GM12878 (cell line): ENCODE results near the gene SPDYC. TPM values are rescaled to one million over a fixed set of nuclear protein-coding genes. Genes with fewer than 3 reads are reported as not detected.

ENCODE experiments used
- ATAC-seq: fragments of 200-7000 bp; cut with Tn5 transposase; 3 replicates; pipeline ENCODE4 v1.9.1; 2020; ENCODE audit warnings: mild to moderate bottlenecking, moderate library complexity
- BruUV-seq: library from RNA; stranded (reverse); fragments of 400-500 nt; replicated peaks from 2 replicates; lab custom pipeline; 2021; lab: Mats Ljungman, UMichigan
- CTCF ChIA-PET: fragments of 300-600 bp; sonication (Branson Sonifier 250); formaldehyde crosslinking; extraction: SDS; loops from one replicate; lab custom pipeline; 2021; ENCODE audit warnings: inconsistent platforms; lab: Yijun Ruan, JAX
- POLR2A ChIA-PET: fragments of 350-600 bp; formaldehyde crosslinking; extraction: SDS; loops from one replicate; lab custom pipeline; 2021; ENCODE audit warnings: inconsistent platforms; lab: Charles Lee
- RAD21 ChIA-PET: fragments of 300-600 bp; sonication (Branson Sonifier 250); formaldehyde crosslinking; loops from one replicate; lab custom pipeline; 2023; ENCODE audit warnings: antibody characterized with exemption; ENCODE audit not compliant: unreplicated experiment; lab: Charles Lee
- SMC1A ChIA-PET: fragments of 300-600 bp; sonication (Branson Sonifier 250); formaldehyde crosslinking; loops from one replicate; lab custom pipeline; 2023; ENCODE audit not compliant: unreplicated experiment, uncharacterized antibody; lab: Charles Lee
- DNase-seq: peaks from one replicate; pipeline ENCODE4 v3.0.0-alpha.2; 2011; ENCODE audit warnings: low read depth, low spot score
- FAIRE-seq: peaks from 3 replicates; lab custom pipeline; 2011; peaks lifted over from hg19 to GRCh38; lab: Jason Lieb, UNC
- H2AFZ ChIP-seq: 2 replicates; pipeline ENCODE4 v1.6.0; 2011; ENCODE audit warnings: low read depth, low read length, control low read depth; ENCODE audit not compliant: control insufficient read depth
- H3K27ac ChIP-seq: 2 replicates; pipeline ENCODE4 v1.5.1; 2011; ENCODE audit warnings: control low read depth; ENCODE audit not compliant: control insufficient read depth, insufficient read depth
- H3K27me3 ChIP-seq, 2 experiments: replicated peaks in 1 of 2; 2 replicates each; pipeline versions ENCODE4 v1.6.0 to v1.6.1; 2011; ENCODE audit warnings: low read length in 1 of 2; ENCODE audit not compliant: control insufficient read depth in 2 of 2, insufficient read depth in 2 of 2
- H3K36me3 ChIP-seq, 2 experiments: 2 replicates each; pipeline ENCODE4 v1.5.1; 2011; ENCODE audit warnings: low read length in 1 of 2; ENCODE audit not compliant: control insufficient read depth in 2 of 2, insufficient read depth in 2 of 2
- H3K4me1 ChIP-seq: 2 replicates; pipeline ENCODE4 v1.6.1; 2011; ENCODE audit warnings: mild to moderate bottlenecking, low read length, moderate library complexity, mixed read lengths; ENCODE audit not compliant: control insufficient read depth, insufficient read depth
- H3K4me2 ChIP-seq: 2 replicates; pipeline ENCODE4 v1.6.0; 2011; ENCODE audit warnings: control low read depth; ENCODE audit not compliant: control insufficient read depth, insufficient read depth
- H3K4me3 ChIP-seq: fragments of 200-600 bp; sonication (generic); 2 replicates; pipeline ENCODE4 v1.5.1; 2016
- H3K79me2 ChIP-seq: 2 replicates; pipeline ENCODE4 v1.6.0; 2011; ENCODE audit warnings: low read length; ENCODE audit not compliant: control insufficient read depth, insufficient read depth
- H3K9ac ChIP-seq: 2 replicates; pipeline ENCODE4 v1.8.0; 2011; ENCODE audit warnings: low read length, control low read depth, mixed read lengths; ENCODE audit not compliant: control insufficient read depth, insufficient read depth
- H3K9me3 ChIP-seq: replicated peaks from 3 replicates; pipeline ENCODE4 v1.5.1; 2011; ENCODE audit warnings: mild to moderate bottlenecking, low read length; ENCODE audit not compliant: control insufficient read depth, insufficient read depth
- H4K20me1 ChIP-seq: 2 replicates; pipeline ENCODE4 v1.6.0; 2011; ENCODE audit not compliant: control insufficient read depth, insufficient read depth
- BCL11A ChIP-seq: IDR thresholded peaks from 2 replicates; pipeline ENCODE4 v1.6.1; 2011; ENCODE audit warnings: low read depth, low read length
- CTCF ChIP-seq, 3 experiments: IDR thresholded peaks in 2 of 3; conservative IDR thresholded peaks in 1 of 3; 2 replicates each; pipeline ENCODE4 v1.5.1; 2011; ENCODE audit warnings: low read depth in 3 of 3, low read length in 3 of 3, mild to moderate bottlenecking in 3 of 3, control low read depth in 2 of 3, moderate library complexity in 2 of 3, inconsistent platforms in 1 of 3, mixed read lengths in 1 of 3; ENCODE audit not compliant: control insufficient read depth in 2 of 3, insufficient read depth in 1 of 3; ENCODE audit errors: extremely low read depth in 1 of 3
- EZH2 ChIP-seq: IDR thresholded peaks from 2 replicates; pipeline ENCODE4 v1.6.1; 2012; ENCODE audit warnings: low read depth, mild to moderate bottlenecking, control low read depth, inconsistent platforms, low read length, borderline replicate concordance; ENCODE audit not compliant: control insufficient read depth
- MYB ChIP-seq: fragments of 150-350 bp; IDR thresholded peaks from 2 replicates; pipeline ENCODE4 v1.6.1; 2014; ENCODE audit warnings: mild to moderate bottlenecking, low read depth, low read length, borderline replicate concordance
- PBX3 ChIP-seq: IDR thresholded peaks from 2 replicates; pipeline ENCODE4 v1.6.1; 2011; ENCODE audit warnings: mild to moderate bottlenecking, low read depth, low read length, moderate library complexity; ENCODE audit not compliant: insufficient replicate concordance
- RBBP5 ChIP-seq: fragments of 200-600 bp; sonication (generic); conservative IDR thresholded peaks from 2 replicates; pipeline ENCODE4 v1.6.1; 2016
- RCOR1 ChIP-seq: conservative IDR thresholded peaks from 2 replicates; pipeline ENCODE4 v1.6.1; 2012; ENCODE audit warnings: low read depth, low read length, improper control_type of control experiment
- SPI1 ChIP-seq: IDR thresholded peaks from 2 replicates; pipeline ENCODE4 v1.6.1; 2011; ENCODE audit warnings: low read depth, mild to moderate bottlenecking, low read length, moderate library complexity, borderline replicate concordance; ENCODE audit not compliant: insufficient read depth
- ZNF622 ChIP-seq: fragments of 450-650 bp; IDR thresholded peaks from 2 replicates; pipeline ENCODE4 v1.6.1; 2017; ENCODE audit warnings: mild to moderate bottlenecking, inconsistent platforms
- WGBS: methylation state at CpG from one replicate; pipeline ENCODE4 v1.1.6; 2016; ENCODE audit warnings: low lambda C conversion rate; ENCODE audit not compliant: insufficient replicate concordance, insufficient coverage; ENCODE audit errors: missing lambda C conversion rate; 5-methylcytosine and 5-hydroxymethylcytosine counted together
- in situ Hi-C: fragments of 300-500 bp; cut with MboI; formaldehyde crosslinking; loops from 9 replicates; pipeline ENCODE4 v1.14.3; 2018; ENCODE audit warnings: mixed read lengths
- intact Hi-C: fragments of 100-400 bp; cut with micrococcal nuclease; formaldehyde crosslinking; loops from one replicate; pipeline ENCODE4 v1.14.2; 2022; ENCODE audit not compliant: unreplicated experiment
- polyA plus RNA-seq, 11 experiments: library from polyadenylated mRNA; depleted of rRNA in 4 of 11; unstranded in 6 of 11; stranded (reverse) in 5 of 11; fragments of >200 nt; fragmentation: Nextera tagmentation in 4 of 11; fragmentation: Illumina TruSeq in 1 of 11; extraction: Ambion mirVana in 4 of 11; extraction: Trizol in 1 of 11; gene quantifications; 1 replicate in 1 of 11; 2 replicates in 10 of 11; pipeline versions ENCODE4 v1.2.1 to v1.2.3, GENCODE V29; 2011 to 2016; ENCODE audit warnings: inconsistent platforms in 2 of 11, missing spikeins in 2 of 11, low read depth in 1 of 11
- total RNA-seq, 4 experiments: library from RNA; depleted of rRNA in 3 of 4; stranded (reverse); fragments of >200 nt in 3 of 4; fragmentation: Illumina TruSeq in 1 of 4; extraction: Trizol in 1 of 4; gene quantifications; 2 replicates each; pipeline versions ENCODE4 v1.2.1 to v1.2.3, GENCODE V29; 2013 to 2021

SPDYC gene
- total and polyA plus RNA-seq, 10 of the 15 experiments (the other 5 are each of a cell fraction or from before 2014, with no cell fraction given) = not detected

GRCh38 chr11:65183201-65183891 lies 13.3 kb downstream of the SPDYC start:
- Histone ChIP-seq H4K20me1 (no peaks in the 10 kb centered on the region), H3K4me3 (peak overlapping the region; percentile 100; the same call in 1 of the 2 replicates), H2AFZ (no peak overlapping the region), H3K9me3 (no peaks in the 10 kb centered on the region), H3K36me3 (peaks cover 3 to 6% of the 10 kb centered on the region in 2 experiments; a peak in 3 of 4 replicates), H3K27ac (no peak overlapping the region), H3K27me3 (no peaks in the 10 kb centered on the region), H3K4me1 (peaks cover 6% of the 10 kb centered on the region; the same call in 1 of the 2 replicates), H3K79me2 (peaks cover 26% of the 10 kb centered on the region), H3K4me2 (peak overlapping the region; percentile 87), H3K9ac (peak overlapping the region; percentile 89; the same call in 1 of the 2 replicates)
- TF ChIP-seq MYB (no peak), SPI1 (no peak), BCL11A (no peak), CTCF (IDR thresholded peaks at IDR 0.05 in 2 of 3, conservative IDR thresholded peaks at IDR 0.05 in 1 of 3; ENCODE audit: control insufficient read depth in 2 of 3, extremely low read depth in 1 of 3, insufficient read depth in 1 of 3, low read depth in 3 of 3, low read length in 3 of 3) (no peak), RCOR1 (no peak), RBBP5 (no peak), ZNF622 (no peak), PBX3 (no peak), EZH2 (no peak)
- DNase-seq = no peak
- intact Hi-C loops = loop anchor here (5.0 kb wide), 3 partner anchors 51 to 171 kb away; partner anchors contain the start of genes ARL2, SYVN1 and TM7SF2
- no peak for ATAC-seq
- WGBS = 87% methylated on average over 19 of the region's 19 CpGs
- POLR2A ChIA-PET = interaction anchor here (0.6 to 2.2 kb wide), 3 partner anchors 66 to 503 kb away, joined by 4 to 8 read pairs (median 7); partner anchors contain the start of genes TM7SF2 and ZNHIT2
- in situ Hi-C loops = no loop called here
- CTCF ChIA-PET = interaction anchor here (0.6 to 5.6 kb wide), 3 partner anchors 65 to 140 kb away, joined by 3 to 93 read pairs (median 14); partner anchors contain the start of genes TM7SF2 and ZNHIT2
- SMC1A ChIA-PET = interaction anchor here (1.4 to 3.7 kb wide), 4 partner anchors 48 to 149 kb away, joined by 4 to 27 read pairs (median 7); partner anchors contain the start of gene TM7SF2
- no TSS peak for BruUV-seq
- FAIRE-seq = no peak
- RAD21 ChIA-PET = interaction anchor here (1.6 to 4.6 kb wide), 5 partner anchors 48 to 335 kb away, joined by 5 to 59 read pairs (median 25); partner anchors contain the start of genes DPF2, FAU, MRPL49 and SYVN1
